K562 (cell line): Measurements from ENCODE around the gene AMMECR1. TPM values are rescaled to one million over a fixed set of nuclear protein-coding genes. Genes with fewer than 3 reads are reported as not detected.

Source experiments
- ATAC-seq: fragments of 200-7000 bp; cut with Tn5 transposase; 3 replicates; pipeline ENCODE4 v1.9.1; 2020; ENCODE audit warnings: moderate library complexity
- BruUV-seq: library from RNA; stranded (reverse); fragments of 400-500 nt; replicated peaks from 2 replicates; lab custom pipeline; 2021; lab: Mats Ljungman, UMichigan
- CTCF ChIA-PET: fragments of 300-600 bp; formaldehyde crosslinking; extraction: SDS; loops from one replicate; lab custom pipeline; 2021; ENCODE audit warnings: low intra/inter-chr PET ratio; lab: Yijun Ruan, JAX
- POLR2A ChIA-PET: fragments of 300-600, 350-650 bp; sonication (Branson Sonifier 250); formaldehyde crosslinking; extraction: SDS; loops from one replicate; lab custom pipeline; 2021; ENCODE audit warnings: antibody characterized with exemption, inconsistent platforms; lab: Yijun Ruan, JAX
- DNase-seq, 4 experiments: peaks; one replicate each; pipeline versions ENCODE4 v3.0.0 to v3.0.0-alpha.2; 2011 to 2018; ENCODE audit warnings: low spot score in 3 of 4, mixed read lengths in 3 of 4; ENCODE audit errors: extremely low read depth in 1 of 4
- FAIRE-seq: peaks from 2 replicates; lab custom pipeline; 2011; peaks lifted over from hg19 to GRCh38; lab: Jason Lieb, UNC
- H2AFZ ChIP-seq: 2 replicates; pipeline ENCODE4 v1.6.0; 2011; ENCODE audit warnings: low read depth, low read length, control low read depth, inconsistent platforms
- H3K27ac ChIP-seq: fragments of 200-600 bp; 3 replicates; pipeline ENCODE4 v1.8.0; 2011; ENCODE audit warnings: low read depth, mild to moderate bottlenecking, control low read depth, inconsistent platforms, low read length, moderate library complexity, mixed read lengths; ENCODE audit errors: extremely low read depth
- H3K27me3 ChIP-seq, 2 experiments: fragments of 300-600 bp in 1 of 2; 2 replicates in 1 of 2; 3 replicates in 1 of 2; pipeline versions ENCODE4 v1.6.0 to v1.8.0; 2011; ENCODE audit warnings: inconsistent platforms in 2 of 2, low read length in 2 of 2, mild to moderate bottlenecking in 1 of 2, mixed read lengths in 1 of 2, moderate library complexity in 1 of 2; ENCODE audit not compliant: control insufficient read depth in 2 of 2, insufficient read depth in 2 of 2
- H3K36me3 ChIP-seq: fragments of 300-600 bp; 3 replicates; pipeline ENCODE4 v1.8.0; 2011; ENCODE audit warnings: mild to moderate bottlenecking, low read length, inconsistent platforms; ENCODE audit not compliant: control insufficient read depth, insufficient read depth
- H3K4me1 ChIP-seq, 2 experiments: fragments of 200-600 bp in 1 of 2; replicated peaks in 1 of 2; 2 replicates in 1 of 2; 3 replicates in 1 of 2; pipeline versions ENCODE4 v1.5.1 to v1.8.0; 2011; ENCODE audit warnings: inconsistent platforms in 2 of 2, low read length in 2 of 2, mild to moderate bottlenecking in 1 of 2, mixed read lengths in 1 of 2, moderate library complexity in 1 of 2; ENCODE audit not compliant: control insufficient read depth in 2 of 2, insufficient read depth in 2 of 2
- H3K4me2 ChIP-seq: 2 replicates; pipeline ENCODE4 v1.6.1; 2011; ENCODE audit warnings: low read length, control low read depth, inconsistent platforms, mixed read lengths; ENCODE audit not compliant: insufficient read depth
- H3K4me3 ChIP-seq: fragments of 200-600 bp; sonication (generic), shearing (Covaris generic); 2 replicates; pipeline ENCODE4 v1.5.1; 2016; ENCODE audit warnings: control low read depth, inconsistent platforms
- H3K79me2 ChIP-seq: fragments of 200-600 bp; 3 replicates; pipeline ENCODE4 v1.8.0; 2011; ENCODE audit warnings: low read length, inconsistent platforms; ENCODE audit not compliant: control insufficient read depth, insufficient read depth
- H3K9ac ChIP-seq, 2 experiments: 2 replicates each; pipeline versions ENCODE4 v1.6.0 to v1.6.1; 2011; ENCODE audit warnings: low read depth in 2 of 2, low read length in 2 of 2, control low read depth in 1 of 2, inconsistent platforms in 1 of 2, mild to moderate bottlenecking in 1 of 2, mixed read lengths in 1 of 2; ENCODE audit not compliant: insufficient read depth in 1 of 2
- H3K9me1 ChIP-seq: one replicate; pipeline ENCODE4 v1.6.0; 2011; ENCODE audit warnings: inconsistent platforms, mild to moderate bottlenecking, low read length, moderate library complexity; ENCODE audit not compliant: control insufficient read depth, insufficient read depth
- H3K9me3 ChIP-seq: replicated peaks from 2 replicates; pipeline ENCODE4 v1.5.1; 2011; ENCODE audit warnings: low read depth, low read length, inconsistent platforms; ENCODE audit not compliant: control insufficient read depth, insufficient read depth
- H4K20me1 ChIP-seq: replicated peaks from 2 replicates; pipeline ENCODE4 v1.6.1; 2011; ENCODE audit warnings: low read length, inconsistent platforms, mixed read lengths; ENCODE audit not compliant: control insufficient read depth, insufficient read depth
- CBFB ChIP-seq: sonication (generic); formaldehyde crosslinking; IDR thresholded peaks from 2 replicates; pipeline ENCODE4 v1.4.0; 2020; ENCODE audit warnings: mild to moderate bottlenecking, missing genetic modification reagents
- GATAD2B ChIP-seq: fragments of 450-650 bp; IDR thresholded peaks from 2 replicates; pipeline ENCODE4 v1.6.1; 2017; ENCODE audit warnings: mild to moderate bottlenecking, borderline replicate concordance
- IFI16 ChIP-seq: fragments of 250-450 bp; sonication (Bioruptor Pico); IDR thresholded peaks from 2 replicates; pipeline ENCODE4 v2.1.2; 2022; ENCODE audit warnings: mild to moderate bottlenecking, inconsistent platforms
- LCOR ChIP-seq: sonication (generic); formaldehyde crosslinking; IDR thresholded peaks from 2 replicates; pipeline ENCODE4 v1.8.0; 2022; ENCODE audit warnings: mild to moderate bottlenecking, missing genetic modification reagents
- PTRF ChIP-seq: fragments of 450-650 bp; IDR thresholded peaks from 2 replicates; pipeline ENCODE4 v1.6.1; 2016; ENCODE audit warnings: mild to moderate bottlenecking, missing genetic modification characterization, missing compliant biosample characterization
- SAP30 ChIP-seq: fragments of 200-600 bp; sonication (generic); IDR thresholded peaks from 2 replicates; pipeline ENCODE4 v1.6.1; 2012; ENCODE audit warnings: borderline replicate concordance, low read depth, mild to moderate bottlenecking, moderate library complexity, low read length, control low read depth, inconsistent platforms; ENCODE audit not compliant: insufficient read depth, poor library complexity, severe bottlenecking
- ZNF121 ChIP-seq: sonication (generic); formaldehyde crosslinking; conservative IDR thresholded peaks from 2 replicates; pipeline ENCODE4 v1.8.0; 2022; ENCODE audit warnings: missing genetic modification reagents
- ZNF217 ChIP-seq: sonication (generic); formaldehyde crosslinking; IDR thresholded peaks from 2 replicates; pipeline ENCODE4 v1.8.0; 2022; ENCODE audit warnings: mild to moderate bottlenecking, missing genetic modification reagents
- WGBS: fragments of 100-300 bp; shearing (Covaris generic); methylation state at CpG from one replicate; pipeline ENCODE4 v1.1.6; 2016; ENCODE audit warnings: low coverage, mixed read lengths; ENCODE audit not compliant: insufficient coverage; ENCODE audit errors: missing lambda C conversion rate; 5-methylcytosine and 5-hydroxymethylcytosine counted together
- in situ Hi-C: fragments of 300-500 bp; cut with MboI; formaldehyde crosslinking; loops from 4 replicates; pipeline ENCODE4 v1.15.0; 2018; ENCODE audit warnings: inconsistent platforms, mixed read lengths
- intact Hi-C: fragments of 100-400 bp; cut with micrococcal nuclease; formaldehyde crosslinking; loops from 2 replicates; pipeline ENCODE4 v1.14.2; 2022
- polyA plus RNA-seq, 8 experiments: library from polyadenylated mRNA; depleted of rRNA in 4 of 8; stranded (reverse) in 5 of 8; unstranded in 3 of 8; fragments of >200 nt; fragmentation: Nextera tagmentation in 2 of 8; fragmentation: Illumina TruSeq in 1 of 8; extraction: Ambion mirVana in 2 of 8; extraction: Trizol in 1 of 8; gene quantifications; 2 replicates each; pipeline versions ENCODE4 v1.2.1 to v1.2.3, GENCODE V29; 2011 to 2014; ENCODE audit warnings: inconsistent platforms in 1 of 8, missing spikeins in 1 of 8
- total RNA-seq, 7 experiments: library from RNA; depleted of rRNA in 6 of 7; stranded (reverse); fragments of >200 nt in 6 of 7; fragmentation: Illumina TruSeq in 2 of 7; extraction: Trizol in 2 of 7; gene quantifications; 2 replicates each; pipeline versions ENCODE4 v1.2.1 to v1.2.3, GENCODE V29; 2011 to 2021; ENCODE audit warnings: low replicate concordance in 1 of 7

AMMECR1 gene
- total and polyA plus RNA-seq, 9 of the 15 experiments (the other 6 are each of a cell fraction or from before 2014, with no cell fraction given): 13.9 to 36.7 (median 23.6) TPM

DNA sequence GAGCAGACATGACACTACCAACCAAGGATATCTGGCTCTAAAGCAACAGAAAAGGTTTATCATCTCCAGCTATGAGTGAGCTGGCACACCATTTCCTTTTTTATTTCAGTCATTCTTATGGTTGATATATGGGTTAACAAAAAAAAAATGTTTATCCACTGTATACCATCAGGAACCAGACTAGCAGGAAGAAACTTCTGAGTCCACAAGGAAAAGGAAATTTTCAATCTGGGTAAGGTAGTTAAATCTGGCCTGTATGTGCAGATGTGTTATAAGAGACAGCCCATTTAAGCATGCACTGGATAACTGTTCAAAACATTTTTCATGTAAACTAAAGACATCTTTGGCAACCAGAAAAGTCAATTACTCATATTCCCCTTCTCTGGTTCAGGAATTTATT is 35.0 kb downstream of the AMMECR1 start:
- no peaks in the 10 kb centered on the region for H4K20me1 ChIP-seq
- no peak overlapping the region for H2AFZ ChIP-seq
- peaks cover 0 to 14% of the 10 kb centered on the region in 2 experiments; a peak in 2 of 5 replicates for H3K4me1 ChIP-seq
- no peak overlapping the region for H3K4me3 ChIP-seq
- peaks cover 82% of the 10 kb centered on the region for H3K79me2 ChIP-seq
- no peak overlapping the region for H3K27ac ChIP-seq
- 0 out of 3 replicates have a peak, but pooled peaks cover 4% of the 10 kb centered on the region for H3K36me3 ChIP-seq
- in situ Hi-C loops: no loop called here
- CTCF ChIA-PET: no interaction called here
- no peak overlapping the region for H3K9ac ChIP-seq
- DNase-seq (no peak), ATAC-seq (no peak)
- H3K4me2 ChIP-seq: no peak overlapping the region
- TF ChIP-seq SAP30: no peak
- TF ChIP-seq ZNF217 (CRISPR knock-in tag): no peak
- no peak for TF ChIP-seq ZNF121 (CRISPR knock-in tag)
- TF ChIP-seq PTRF (tag): no peak
- TF ChIP-seq IFI16 (CRISPR knock-in tag): no peak
- no peak for TF ChIP-seq CBFB
- TF ChIP-seq LCOR: no peak
- TF ChIP-seq, all 486 proteins: peak for 0
- no peaks in the 10 kb centered on the region for H3K9me1 ChIP-seq
- H3K9me3 ChIP-seq: no peaks in the 10 kb centered on the region
- POLR2A ChIA-PET: no interaction called here
- no TSS peak for BruUV-seq
- intact Hi-C loops: no loop called here
- no peaks in the 10 kb centered on the region for H3K27me3 ChIP-seq
- FAIRE-seq: no peak

DNA sequence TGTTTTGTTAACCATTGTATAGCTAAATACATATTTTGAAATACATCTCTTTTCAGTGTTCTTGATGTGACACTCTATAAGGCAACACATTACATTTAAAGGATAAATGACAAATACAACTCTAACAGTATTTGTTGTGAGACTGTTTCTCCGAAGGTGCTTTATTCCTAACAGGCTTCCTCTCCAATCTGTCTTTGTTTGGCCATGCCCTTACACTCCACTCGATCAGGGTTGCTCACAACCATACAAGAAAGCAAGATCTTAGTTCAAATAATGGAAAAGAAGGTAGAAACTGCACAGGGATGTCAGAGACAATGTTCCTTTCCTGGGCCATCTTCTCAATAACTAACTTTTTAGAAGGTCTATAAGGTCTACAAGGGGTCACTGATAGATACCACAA is 36.5 kb downstream of the AMMECR1 start:
- Histone ChIP-seq H4K20me1 (no peaks in the 10 kb centered on the region), H3K4me3 (no peak overlapping the region), H3K27me3 (no peaks in the 10 kb centered on the region), H3K9me3 (no peaks in the 10 kb centered on the region)
- in situ Hi-C loops: no loop called here
- DNase-seq (no peak), ATAC-seq (peak; percentile 33)
- no TSS peak for BruUV-seq
- CTCF ChIA-PET: no interaction called here
- TF ChIP-seq GATAD2B: no peak
- TF ChIP-seq, all 486 proteins: peak for 0
- Histone ChIP-seq H3K4me2 (no peak overlapping the region; the same call in 1 of the 2 replicates), H2AFZ (no peak overlapping the region), H3K27ac (no peak overlapping the region), H3K79me2 (peaks cover 86% of the 10 kb centered on the region), H3K36me3 (no peaks in the 10 kb centered on the region), H3K9me1 (no peaks in the 10 kb centered on the region), H3K4me1 (peaks cover 0 to 14% of the 10 kb centered on the region in 2 experiments; a peak in 2 of 5 replicates), H3K9ac (no peak overlapping the region; a peak in 1 of 4 replicates)
- intact Hi-C loops: no loop called here
- POLR2A ChIA-PET: no interaction called here
- peak; percentile 60 for FAIRE-seq
- WGBS: 38% methylated on average over 2 of the region's 2 CpGs
